Loucy (cell line): Measurements from ENCODE around the gene OLFML1.
A peak's percentile ranks its signal among the peaks of the same experiment; 100 is the strongest.

Experiments used
- EZH2phosphoT487 ChIP-seq: fragments of 200-600 bp; IDR thresholded peaks from 2 replicates; pipeline ENCODE4 v1.6.1; 2018; ENCODE audit warnings: antibody characterized with exemption, mild to moderate bottlenecking, moderate library complexity, borderline replicate concordance
- TF ChIP-seq, protein P1 (sequence below): fragments of 200-600 bp; sonication (generic); conservative IDR thresholded peaks from 2 replicates; pipeline ENCODE4 v1.5.1; 2014; ENCODE audit warnings: mild to moderate bottlenecking, antibody characterized with exemption, low read length

DNA sequence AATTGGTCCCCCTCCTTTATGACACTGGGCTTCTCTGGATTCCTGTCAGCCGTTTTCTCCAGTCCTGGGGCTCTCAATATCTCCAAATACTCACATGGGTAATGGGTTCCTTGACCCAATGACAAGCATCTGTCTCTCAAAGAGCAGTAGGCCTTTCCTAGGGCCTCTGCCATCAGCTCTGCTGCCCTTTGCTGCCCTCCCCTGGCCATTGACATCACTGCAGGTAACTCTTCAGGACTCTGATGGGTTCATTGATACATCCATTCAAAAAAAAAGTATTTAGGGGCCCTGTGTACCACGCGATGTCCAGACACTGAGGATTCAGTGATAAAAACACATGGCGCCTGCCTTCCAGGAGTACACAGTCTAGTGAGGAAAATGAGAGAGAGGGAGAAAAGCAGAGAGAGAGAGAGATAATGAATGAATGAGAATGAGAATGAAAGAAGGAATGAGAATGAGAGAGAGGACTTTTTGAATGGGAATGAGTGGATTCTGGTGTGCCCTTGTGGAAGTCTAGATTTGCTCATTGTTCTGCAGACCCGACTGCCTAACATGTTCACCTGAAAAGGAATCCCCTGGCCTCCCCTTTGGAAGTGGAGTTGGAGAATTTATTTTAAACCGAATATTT is 42.6 kb upstream of the OLFML1 start:
- TF ChIP-seq, protein P1, sequence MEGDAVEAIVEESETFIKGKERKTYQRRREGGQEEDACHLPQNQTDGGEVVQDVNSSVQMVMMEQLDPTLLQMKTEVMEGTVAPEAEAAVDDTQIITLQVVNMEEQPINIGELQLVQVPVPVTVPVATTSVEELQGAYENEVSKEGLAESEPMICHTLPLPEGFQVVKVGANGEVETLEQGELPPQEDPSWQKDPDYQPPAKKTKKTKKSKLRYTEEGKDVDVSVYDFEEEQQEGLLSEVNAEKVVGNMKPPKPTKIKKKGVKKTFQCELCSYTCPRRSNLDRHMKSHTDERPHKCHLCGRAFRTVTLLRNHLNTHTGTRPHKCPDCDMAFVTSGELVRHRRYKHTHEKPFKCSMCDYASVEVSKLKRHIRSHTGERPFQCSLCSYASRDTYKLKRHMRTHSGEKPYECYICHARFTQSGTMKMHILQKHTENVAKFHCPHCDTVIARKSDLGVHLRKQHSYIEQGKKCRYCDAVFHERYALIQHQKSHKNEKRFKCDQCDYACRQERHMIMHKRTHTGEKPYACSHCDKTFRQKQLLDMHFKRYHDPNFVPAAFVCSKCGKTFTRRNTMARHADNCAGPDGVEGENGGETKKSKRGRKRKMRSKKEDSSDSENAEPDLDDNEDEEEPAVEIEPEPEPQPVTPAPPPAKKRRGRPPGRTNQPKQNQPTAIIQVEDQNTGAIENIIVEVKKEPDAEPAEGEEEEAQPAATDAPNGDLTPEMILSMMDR: peak; percentile 94
- TF ChIP-seq EZH2phosphoT487: no peak
